Measurements from ENCODE around the gene LRIT2.

Gene LRIT2

DNA sequence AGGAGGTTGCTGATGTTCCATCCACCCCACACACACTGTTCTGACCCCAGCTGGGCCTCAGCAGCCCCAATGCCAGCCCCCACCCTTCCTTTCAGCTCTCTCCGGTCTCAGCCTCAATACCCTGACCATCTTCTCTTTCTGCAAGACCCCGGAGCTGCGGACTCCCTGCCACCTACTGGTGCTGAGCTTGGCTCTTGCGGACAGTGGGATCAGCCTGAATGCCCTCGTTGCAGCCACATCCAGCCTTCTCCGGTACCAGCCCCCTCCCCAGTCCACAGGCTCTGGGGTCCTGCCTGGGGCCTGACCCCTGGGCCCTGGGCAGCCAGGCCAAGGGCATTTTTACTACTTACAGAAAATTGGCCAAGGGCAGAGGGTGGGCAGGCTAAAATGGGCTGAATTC is 22.2 kb upstream of the LRIT2 start:
- H3K9ac ChIP-seq (ENCODE audit: low read length): no peak overlapping the region
- H3K27me3 ChIP-seq (ENCODE audit: low read depth, low read length): no peaks in the 10 kb centered on the region
- no peaks in the 10 kb centered on the region for H3K36me3 ChIP-seq (replicated peaks; ENCODE audit: low read depth, low read length)
- H3K4me1 ChIP-seq (ENCODE audit: low read length): no peaks in the 10 kb centered on the region
- no peak overlapping the region for H3K4me2 ChIP-seq (ENCODE audit: low read length)
- TF ChIP-seq EZH2phosphoT487 (IDR thresholded peaks at IDR 0.05; ENCODE audit: low read depth): no peak
- TF ChIP-seq, protein P1, sequence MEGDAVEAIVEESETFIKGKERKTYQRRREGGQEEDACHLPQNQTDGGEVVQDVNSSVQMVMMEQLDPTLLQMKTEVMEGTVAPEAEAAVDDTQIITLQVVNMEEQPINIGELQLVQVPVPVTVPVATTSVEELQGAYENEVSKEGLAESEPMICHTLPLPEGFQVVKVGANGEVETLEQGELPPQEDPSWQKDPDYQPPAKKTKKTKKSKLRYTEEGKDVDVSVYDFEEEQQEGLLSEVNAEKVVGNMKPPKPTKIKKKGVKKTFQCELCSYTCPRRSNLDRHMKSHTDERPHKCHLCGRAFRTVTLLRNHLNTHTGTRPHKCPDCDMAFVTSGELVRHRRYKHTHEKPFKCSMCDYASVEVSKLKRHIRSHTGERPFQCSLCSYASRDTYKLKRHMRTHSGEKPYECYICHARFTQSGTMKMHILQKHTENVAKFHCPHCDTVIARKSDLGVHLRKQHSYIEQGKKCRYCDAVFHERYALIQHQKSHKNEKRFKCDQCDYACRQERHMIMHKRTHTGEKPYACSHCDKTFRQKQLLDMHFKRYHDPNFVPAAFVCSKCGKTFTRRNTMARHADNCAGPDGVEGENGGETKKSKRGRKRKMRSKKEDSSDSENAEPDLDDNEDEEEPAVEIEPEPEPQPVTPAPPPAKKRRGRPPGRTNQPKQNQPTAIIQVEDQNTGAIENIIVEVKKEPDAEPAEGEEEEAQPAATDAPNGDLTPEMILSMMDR (IDR thresholded peaks at IDR 0.05; ENCODE audit: low read depth, low read length): no peak
- H2AFZ ChIP-seq (ENCODE audit: low read depth, low read length): no peak overlapping the region
- no peaks in the 10 kb centered on the region for H3K9me3 ChIP-seq (ENCODE audit: insufficient read depth, low read length)
- no peaks in the 10 kb centered on the region for H3K79me2 ChIP-seq (ENCODE audit: low read length)
- no peak overlapping the region for H3K27ac ChIP-seq (ENCODE audit: low read length)
- H3K4me3 ChIP-seq (ENCODE audit: low read length): no peak overlapping the region
- no peaks in the 10 kb centered on the region for H4K20me1 ChIP-seq (ENCODE audit: insufficient read depth, low read length)

DNA sequence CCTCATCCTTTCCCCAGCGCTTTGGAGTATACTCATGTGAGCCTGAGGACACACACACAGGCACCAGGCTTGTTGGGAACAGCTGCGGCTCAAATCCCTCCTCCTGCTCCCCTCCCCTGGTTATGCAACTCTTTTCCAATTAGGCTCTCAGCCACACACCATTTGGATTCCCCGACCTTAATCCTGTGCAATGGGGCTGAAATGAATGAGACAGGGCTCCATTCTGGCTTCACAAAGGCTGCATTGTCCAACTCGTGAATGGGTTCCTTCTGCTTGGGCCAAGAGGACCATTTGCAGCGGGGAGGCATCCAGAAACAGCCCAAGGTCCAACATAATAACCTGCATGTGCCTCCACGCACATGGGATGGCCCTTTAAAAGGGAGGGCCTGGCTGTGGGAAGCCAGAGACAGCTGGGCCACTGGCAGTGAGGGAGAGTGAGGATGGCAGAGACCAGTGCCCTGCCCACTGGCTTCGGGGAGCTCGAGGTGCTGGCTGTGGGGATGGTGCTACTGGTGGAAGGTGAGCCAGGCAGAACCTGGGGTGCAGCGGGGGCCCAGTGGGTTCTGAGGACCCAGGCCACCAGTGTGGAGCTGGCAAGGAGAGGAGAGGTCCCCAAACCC is 19.4 kb upstream of the LRIT2 start, which contains the start of gene RGR:
Gene RGR (plus strand): TSS at position 403 of the 620 bp plus-strand sequence. CDS start 38 bp downstream, at position 441.
- H3K36me3 ChIP-seq (replicated peaks; ENCODE audit: low read depth, low read length): no peaks in the 10 kb centered on the region
- no peak within 1 kb of the TSS for H3K4me2 ChIP-seq (ENCODE audit: low read length)
- H3K9ac ChIP-seq (ENCODE audit: low read length): no peak within 1 kb of the TSS
- no peaks in the 10 kb centered on the region for H4K20me1 ChIP-seq (ENCODE audit: insufficient read depth, low read length)
- TF ChIP-seq, protein P1 (IDR thresholded peaks at IDR 0.05; ENCODE audit: low read depth, low read length): no peak
- TF ChIP-seq EZH2phosphoT487 (IDR thresholded peaks at IDR 0.05; ENCODE audit: low read depth): no peak
- H3K27ac ChIP-seq (ENCODE audit: low read length): no peak within 1 kb of the TSS
- no peak within 1 kb of the TSS for H3K4me3 ChIP-seq (ENCODE audit: low read length)
- no peaks in the 10 kb centered on the region; the same call in 1 of the 2 replicates for H3K27me3 ChIP-seq (ENCODE audit: low read depth, low read length)
- no peaks in the 10 kb centered on the region for H3K79me2 ChIP-seq (ENCODE audit: low read length)
- no peak within 1 kb of the TSS for H2AFZ ChIP-seq (ENCODE audit: low read depth, low read length)
- H3K9me3 ChIP-seq (ENCODE audit: insufficient read depth, low read length): no peaks in the 10 kb centered on the region
- H3K4me1 ChIP-seq (ENCODE audit: low read length): no peaks in the 10 kb centered on the region

- Histone ChIP-seq H3K9me3 (ENCODE audit: insufficient read depth, low read length) (no peaks in the 10 kb centered on the region), H2AFZ (ENCODE audit: low read depth, low read length) (no peak overlapping the region), H3K9ac (ENCODE audit: low read length) (no peak overlapping the region), H3K4me2 (ENCODE audit: low read length) (no peak overlapping the region), H3K36me3 (replicated peaks; ENCODE audit: low read depth, low read length) (no peaks in the 10 kb centered on the region), H3K27me3 (ENCODE audit: low read depth, low read length) (no peaks in the 10 kb centered on the region; the same call in 1 of the 2 replicates), H4K20me1 (ENCODE audit: insufficient read depth, low read length) (no peaks in the 10 kb centered on the region), H3K27ac (ENCODE audit: low read length) (no peak overlapping the region), H3K79me2 (ENCODE audit: low read length) (no peaks in the 10 kb centered on the region), H3K4me3 (ENCODE audit: low read length) (no peak overlapping the region), H3K4me1 (ENCODE audit: low read length) (no peaks in the 10 kb centered on the region)
- TF ChIP-seq, protein P1 (IDR thresholded peaks at IDR 0.05; ENCODE audit: low read depth, low read length): no peak
- TF ChIP-seq EZH2phosphoT487 (IDR thresholded peaks at IDR 0.05; ENCODE audit: low read depth): no peak
These were observed 18.4 kb upstream of the LRIT2 start for GRCh38 chr10:84243759-84244158.

GRCh38 chr10:84241185-84241790 is 15.9 kb upstream of the LRIT2 start, which contains the start of gene LRIT1:
Gene LRIT1 (minus strand): TSS chr10:84241546. CDS start chr10:84241439, 107 bp downstream.
- Histone ChIP-seq H2AFZ (ENCODE audit: low read depth, low read length) (no peak within 1 kb of the TSS), H3K4me3 (ENCODE audit: low read length) (no peak within 1 kb of the TSS), H3K27ac (ENCODE audit: low read length) (no peak within 1 kb of the TSS), H3K9ac (ENCODE audit: low read length) (no peak within 1 kb of the TSS), H3K79me2 (ENCODE audit: low read length) (no peaks in the 10 kb centered on the region), H3K27me3 (ENCODE audit: low read depth, low read length) (no peaks in the 10 kb centered on the region; the same call in 1 of the 2 replicates), H3K4me2 (ENCODE audit: low read length) (no peak within 1 kb of the TSS), H3K9me3 (ENCODE audit: insufficient read depth, low read length) (no peaks in the 10 kb centered on the region), H3K4me1 (ENCODE audit: low read length) (no peaks in the 10 kb centered on the region), H3K36me3 (replicated peaks; ENCODE audit: low read depth, low read length) (no peaks in the 10 kb centered on the region), H4K20me1 (ENCODE audit: insufficient read depth, low read length) (no peaks in the 10 kb centered on the region)
- no peak for TF ChIP-seq EZH2phosphoT487 (IDR thresholded peaks at IDR 0.05; ENCODE audit: low read depth)
- TF ChIP-seq, protein P1 (IDR thresholded peaks at IDR 0.05; ENCODE audit: low read depth, low read length): no peak

Measured in OCI-LY3 (cell line).